Measurements from ENCODE around the gene HOXB6. TPM values are rescaled to one million over a fixed set of nuclear protein-coding genes. Genes with fewer than 3 reads are reported as not detected.

The HOXB6 gene
- total RNA-seq (under 1 TPM; 0.17 to 0.33 TPM), polyA plus RNA-seq (1 to 10 TPM in 1 of 2 donors, under 1 TPM in 1; 0.58 to 1.1 TPM)

DNA sequence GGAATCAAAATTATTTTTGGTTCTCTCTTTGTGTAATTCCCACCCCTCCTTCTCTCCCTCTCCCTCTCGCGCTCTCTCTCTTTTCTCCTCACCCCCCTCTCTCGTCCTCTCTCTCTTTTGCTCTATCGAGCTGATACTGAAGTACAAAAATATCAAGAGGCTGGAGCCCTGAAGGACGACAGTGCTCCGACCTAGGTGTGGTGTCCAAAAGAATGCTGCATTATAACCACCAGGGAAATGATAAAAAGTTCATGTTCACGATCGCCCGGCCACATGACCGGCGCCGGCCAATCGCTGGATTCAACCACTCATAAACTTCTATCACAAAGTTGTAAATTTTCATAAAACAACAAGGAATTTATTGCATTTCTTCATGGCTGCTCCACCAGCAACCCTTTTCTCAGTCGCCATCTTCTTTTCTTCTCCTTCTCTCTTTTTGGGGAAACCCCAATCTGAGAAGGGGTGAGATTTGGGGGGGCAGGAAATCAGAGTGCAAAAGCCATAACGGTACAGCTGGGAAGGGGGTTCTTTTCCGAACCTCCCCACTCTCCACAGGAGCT, at the start of gene HOXB6:
Gene HOXB6 (minus strand): TSS at position 217 of the 560 bp plus-strand sequence. CDS start 6,836 bp downstream, outside the sequence.
- Histone ChIP-seq H3K4me3 (ENCODE audit: low read depth in 1 of 3, low read length in 3 of 3) (no peak within 1 kb of the TSS), H3K9ac (ENCODE audit: low read depth in 1 of 2, low read length in 2 of 2) (no peak within 1 kb of the TSS), H3K27ac (ENCODE audit: low read depth in 1 of 2, low read length in 2 of 2) (no peak within 1 kb of the TSS), H3K36me3 (ENCODE audit: control insufficient read depth in 4 of 4, insufficient read depth in 3 of 4, low read depth in 1 of 4, low read length in 3 of 4) (no peaks in the 10 kb centered on the region), H3K9me3 (ENCODE audit: control insufficient read depth in 4 of 4, low read length in 3 of 4) (no peaks in the 10 kb centered on the region), H3K4me1 (ENCODE audit: control insufficient read depth in 4 of 4, insufficient read depth in 4 of 4, low read length in 3 of 4) (peaks cover 0 to 8% (median 0%) of the 10 kb centered on the region in 4 donors), H3K27me3 (ENCODE audit: control insufficient read depth in 4 of 4, insufficient read depth in 4 of 4, low read length in 3 of 4) (peaks cover 0 to 47% (median 18%) of the 10 kb centered on the region in 4 donors)
- TF ChIP-seq FOXA2 (IDR thresholded peaks at IDR 0.05) = no peak
- no peak for TF ChIP-seq NR2F2 (IDR thresholded peaks at IDR 0.05)
- TF ChIP-seq, protein P1, sequence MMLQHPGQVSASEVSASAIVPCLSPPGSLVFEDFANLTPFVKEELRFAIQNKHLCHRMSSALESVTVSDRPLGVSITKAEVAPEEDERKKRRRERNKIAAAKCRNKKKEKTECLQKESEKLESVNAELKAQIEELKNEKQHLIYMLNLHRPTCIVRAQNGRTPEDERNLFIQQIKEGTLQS (IDR thresholded peaks at IDR 0.05) = no peak
- TF ChIP-seq TAF1 (conservative IDR thresholded peaks at IDR 0.05) = no peak
- TF ChIP-seq RXRA (IDR thresholded peaks at IDR 0.05) = no peak
- TF ChIP-seq YY1 (IDR thresholded peaks at IDR 0.05) = no peak
- TF ChIP-seq FOXA1 (IDR thresholded peaks at IDR 0.05) = no peak
- TF ChIP-seq, protein P2, sequence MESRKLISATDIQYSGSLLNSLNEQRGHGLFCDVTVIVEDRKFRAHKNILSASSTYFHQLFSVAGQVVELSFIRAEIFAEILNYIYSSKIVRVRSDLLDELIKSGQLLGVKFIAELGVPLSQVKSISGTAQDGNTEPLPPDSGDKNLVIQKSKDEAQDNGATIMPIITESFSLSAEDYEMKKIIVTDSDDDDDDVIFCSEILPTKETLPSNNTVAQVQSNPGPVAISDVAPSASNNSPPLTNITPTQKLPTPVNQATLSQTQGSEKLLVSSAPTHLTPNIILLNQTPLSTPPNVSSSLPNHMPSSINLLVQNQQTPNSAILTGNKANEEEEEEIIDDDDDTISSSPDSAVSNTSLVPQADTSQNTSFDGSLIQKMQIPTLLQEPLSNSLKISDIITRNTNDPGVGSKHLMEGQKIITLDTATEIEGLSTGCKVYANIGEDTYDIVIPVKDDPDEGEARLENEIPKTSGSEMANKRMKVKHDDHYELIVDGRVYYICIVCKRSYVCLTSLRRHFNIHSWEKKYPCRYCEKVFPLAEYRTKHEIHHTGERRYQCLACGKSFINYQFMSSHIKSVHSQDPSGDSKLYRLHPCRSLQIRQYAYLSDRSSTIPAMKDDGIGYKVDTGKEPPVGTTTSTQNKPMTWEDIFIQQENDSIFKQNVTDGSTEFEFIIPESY (IDR thresholded peaks at IDR 0.05) = no peak
- no peak for TF ChIP-seq JUND (IDR thresholded peaks at IDR 0.05)
- no peak for TF ChIP-seq EGR1 (IDR thresholded peaks at IDR 0.05; ENCODE audit: low read depth in 2 of 2)
- TF ChIP-seq, protein P3, sequence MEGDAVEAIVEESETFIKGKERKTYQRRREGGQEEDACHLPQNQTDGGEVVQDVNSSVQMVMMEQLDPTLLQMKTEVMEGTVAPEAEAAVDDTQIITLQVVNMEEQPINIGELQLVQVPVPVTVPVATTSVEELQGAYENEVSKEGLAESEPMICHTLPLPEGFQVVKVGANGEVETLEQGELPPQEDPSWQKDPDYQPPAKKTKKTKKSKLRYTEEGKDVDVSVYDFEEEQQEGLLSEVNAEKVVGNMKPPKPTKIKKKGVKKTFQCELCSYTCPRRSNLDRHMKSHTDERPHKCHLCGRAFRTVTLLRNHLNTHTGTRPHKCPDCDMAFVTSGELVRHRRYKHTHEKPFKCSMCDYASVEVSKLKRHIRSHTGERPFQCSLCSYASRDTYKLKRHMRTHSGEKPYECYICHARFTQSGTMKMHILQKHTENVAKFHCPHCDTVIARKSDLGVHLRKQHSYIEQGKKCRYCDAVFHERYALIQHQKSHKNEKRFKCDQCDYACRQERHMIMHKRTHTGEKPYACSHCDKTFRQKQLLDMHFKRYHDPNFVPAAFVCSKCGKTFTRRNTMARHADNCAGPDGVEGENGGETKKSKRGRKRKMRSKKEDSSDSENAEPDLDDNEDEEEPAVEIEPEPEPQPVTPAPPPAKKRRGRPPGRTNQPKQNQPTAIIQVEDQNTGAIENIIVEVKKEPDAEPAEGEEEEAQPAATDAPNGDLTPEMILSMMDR (IDR thresholded peaks at IDR 0.05; ENCODE audit: low read depth, low read length, missing input control) = no peak
- TF ChIP-seq HNF4G (IDR thresholded peaks at IDR 0.05) = no peak
- TF ChIP-seq, protein P4, sequence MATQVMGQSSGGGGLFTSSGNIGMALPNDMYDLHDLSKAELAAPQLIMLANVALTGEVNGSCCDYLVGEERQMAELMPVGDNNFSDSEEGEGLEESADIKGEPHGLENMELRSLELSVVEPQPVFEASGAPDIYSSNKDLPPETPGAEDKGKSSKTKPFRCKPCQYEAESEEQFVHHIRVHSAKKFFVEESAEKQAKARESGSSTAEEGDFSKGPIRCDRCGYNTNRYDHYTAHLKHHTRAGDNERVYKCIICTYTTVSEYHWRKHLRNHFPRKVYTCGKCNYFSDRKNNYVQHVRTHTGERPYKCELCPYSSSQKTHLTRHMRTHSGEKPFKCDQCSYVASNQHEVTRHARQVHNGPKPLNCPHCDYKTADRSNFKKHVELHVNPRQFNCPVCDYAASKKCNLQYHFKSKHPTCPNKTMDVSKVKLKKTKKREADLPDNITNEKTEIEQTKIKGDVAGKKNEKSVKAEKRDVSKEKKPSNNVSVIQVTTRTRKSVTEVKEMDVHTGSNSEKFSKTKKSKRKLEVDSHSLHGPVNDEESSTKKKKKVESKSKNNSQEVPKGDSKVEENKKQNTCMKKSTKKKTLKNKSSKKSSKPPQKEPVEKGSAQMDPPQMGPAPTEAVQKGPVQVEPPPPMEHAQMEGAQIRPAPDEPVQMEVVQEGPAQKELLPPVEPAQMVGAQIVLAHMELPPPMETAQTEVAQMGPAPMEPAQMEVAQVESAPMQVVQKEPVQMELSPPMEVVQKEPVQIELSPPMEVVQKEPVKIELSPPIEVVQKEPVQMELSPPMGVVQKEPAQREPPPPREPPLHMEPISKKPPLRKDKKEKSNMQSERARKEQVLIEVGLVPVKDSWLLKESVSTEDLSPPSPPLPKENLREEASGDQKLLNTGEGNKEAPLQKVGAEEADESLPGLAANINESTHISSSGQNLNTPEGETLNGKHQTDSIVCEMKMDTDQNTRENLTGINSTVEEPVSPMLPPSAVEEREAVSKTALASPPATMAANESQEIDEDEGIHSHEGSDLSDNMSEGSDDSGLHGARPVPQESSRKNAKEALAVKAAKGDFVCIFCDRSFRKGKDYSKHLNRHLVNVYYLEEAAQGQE (IDR thresholded peaks at IDR 0.05) = no peak
- TF ChIP-seq SP1 (IDR thresholded peaks at IDR 0.05) = no peak
- no peak for TF ChIP-seq GABPA (IDR thresholded peaks at IDR 0.05 in 1 of 2, conservative IDR thresholded peaks at IDR 0.05 in 1 of 2)
- no peak for TF ChIP-seq HNF4A (conservative IDR thresholded peaks at IDR 0.05)
- no peak for TF ChIP-seq RAD21 (IDR thresholded peaks at IDR 0.05)
- TF ChIP-seq, protein P5, sequence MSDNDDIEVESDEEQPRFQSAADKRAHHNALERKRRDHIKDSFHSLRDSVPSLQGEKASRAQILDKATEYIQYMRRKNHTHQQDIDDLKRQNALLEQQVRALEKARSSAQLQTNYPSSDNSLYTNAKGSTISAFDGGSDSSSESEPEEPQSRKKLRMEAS (IDR thresholded peaks at IDR 0.05) = no peak
- 18% methylated on average over 16 of the region's 16 CpGs for WGBS
- no peak for DNase-seq (ENCODE audit: low spot score)
